OCI-LY3 (cell line): ENCODE measurements around the gene SVOPL.

Experiments
- CTCF ChIP-seq: fragments of 200-600, 300-600 bp; sonication (generic); IDR thresholded peaks from 2 replicates; pipeline ENCODE4 v1.5.1; 2014; ENCODE audit warnings: antibody characterized with exemption, low read length, low read depth
- EZH2phosphoT487 ChIP-seq: fragments of 200-600 bp; shearing (Covaris generic); IDR thresholded peaks from 2 replicates; pipeline ENCODE4 v1.6.1; 2018; ENCODE audit warnings: antibody characterized with exemption, mixed run types, low read depth

- TF ChIP-seq CTCF, result no peak
- no peak for TF ChIP-seq EZH2phosphoT487
Measured at GRCh38 chr7:138645284-138645683, 55.9 kb downstream of the SVOPL start.
